ENCODE results near the gene NCKAP1.

DNA sequence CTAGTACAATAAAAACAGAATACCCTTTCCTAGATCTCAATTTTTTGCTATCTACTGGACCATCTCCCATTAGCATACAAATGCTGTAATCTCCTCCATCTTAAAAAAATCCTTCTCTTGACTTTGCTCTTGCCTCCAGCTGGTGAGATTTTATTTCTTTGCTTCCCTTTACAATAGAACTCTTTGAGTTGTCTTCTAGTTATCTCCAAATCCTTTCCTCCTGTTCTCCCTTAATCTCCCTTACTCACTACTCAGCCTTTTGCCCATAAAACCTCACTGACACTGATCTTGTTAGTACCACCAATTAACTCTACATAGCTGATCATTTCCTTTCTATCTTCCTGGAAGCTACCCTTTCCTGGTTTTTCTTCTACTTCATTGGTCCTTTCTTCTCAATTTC, 108.3 kb downstream of the NCKAP1 start:
- TF ChIP-seq POLR2A (IDR thresholded peaks at IDR 0.05; ENCODE audit: low read depth, low read length) (no peak), POLR2AphosphoS5 (IDR thresholded peaks at IDR 0.05; ENCODE audit: low read depth, low read length) (no peak), TAF1 (IDR thresholded peaks at IDR 0.05; ENCODE audit: borderline replicate concordance, low read depth, low read length) (no peak)
